Tibial nerve (tissue), 3 donors: ENCODE measurements around the gene PURB.

Source experiments
- CTCF ChIP-seq, 5 experiments: fragments of 200-600 bp in 3 of 5; fragments of 450-650 bp in 2 of 5; sonication (generic) in 3 of 5; IDR thresholded peaks; one replicate each; pipeline ENCODE4 v1.5.1; 2016 to 2019; ENCODE audit warnings: antibody characterized with exemption in 5 of 5, mild to moderate bottlenecking in 3 of 5, moderate library complexity in 2 of 5
- POLR2A ChIP-seq, 2 donors: fragments of 450-650 bp; IDR thresholded peaks; one replicate each; pipeline ENCODE4 v1.6.1; 2017; ENCODE audit warnings: antibody characterized with exemption in 2 of 2, mild to moderate bottlenecking in 2 of 2, moderate library complexity in 2 of 2

- TF ChIP-seq POLR2A (IDR thresholded peaks at IDR 0.05) (no peak), CTCF (IDR thresholded peaks at IDR 0.05) (no peak)
Observed at GRCh38 chr7:44849885-44850544, 35.3 kb downstream of the PURB start.
